ENCODE data around the gene CSMD2.

CSMD2 gene

GRCh38 chr1:33608825-33609400 lies 556.1 kb downstream of the CSMD2 start:
- DNase-seq (ENCODE audit: low spot score in 2 of 2) (no peak), ATAC-seq (replicated peaks; ENCODE audit: extremely low read depth, poor library complexity, severe bottlenecking) (no peak)
- Mint-ChIP-seq H3K4me3 (no peak overlapping the region), H3K9me3 (no peaks in the 10 kb centered on the region), H3K27me3 (peaks cover 35% of the 10 kb centered on the region), H3K4me1 (no peaks in the 10 kb centered on the region), H3K36me3 (ENCODE audit: insufficient read depth) (no peaks in the 10 kb centered on the region), H3K27ac (ENCODE audit: low read depth) (no peak overlapping the region)

DNA sequence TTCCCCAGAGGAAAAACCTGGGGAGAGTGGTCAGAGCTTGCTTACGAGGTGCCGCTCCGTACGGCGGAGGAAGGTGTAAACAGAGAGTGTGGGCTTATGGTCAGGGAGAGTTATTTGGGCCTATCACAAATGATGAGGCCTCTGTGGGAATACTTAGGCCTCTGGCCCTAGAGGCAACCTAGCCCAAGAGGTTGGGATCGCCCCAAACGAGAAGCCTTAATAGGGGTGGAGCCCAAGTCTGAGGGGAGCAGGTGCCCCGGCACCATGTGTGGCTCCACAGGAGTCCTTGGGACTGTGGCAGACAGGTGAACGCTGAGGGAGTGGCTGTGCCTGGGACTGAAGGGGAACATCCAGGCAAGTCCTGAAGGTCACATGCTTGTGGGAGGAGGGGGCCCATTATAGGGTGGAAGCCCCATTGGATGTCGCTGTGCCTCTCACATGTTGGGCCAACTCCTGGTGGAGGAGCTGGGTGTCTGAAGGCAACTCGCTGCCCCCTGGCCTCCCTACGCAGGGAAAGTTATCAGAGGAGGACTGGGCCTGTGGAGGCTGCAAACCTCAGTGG lies 557.5 kb downstream of the CSMD2 start:
- Mint-ChIP-seq H3K9me3 (no peaks in the 10 kb centered on the region), H3K27ac (ENCODE audit: low read depth) (no peak overlapping the region), H3K4me3 (no peak overlapping the region), H3K27me3 (peaks cover 37% of the 10 kb centered on the region), H3K36me3 (ENCODE audit: insufficient read depth) (no peaks in the 10 kb centered on the region), H3K4me1 (no peaks in the 10 kb centered on the region)
- ATAC-seq (replicated peaks; ENCODE audit: extremely low read depth, poor library complexity, severe bottlenecking) (no peak), DNase-seq (ENCODE audit: low spot score in 2 of 2) (no peak)

- DNase-seq (ENCODE audit: low spot score in 2 of 2) (no peak), ATAC-seq (replicated peaks; ENCODE audit: extremely low read depth, poor library complexity, severe bottlenecking) (no peak)
- Mint-ChIP-seq H3K9me3 (no peaks in the 10 kb centered on the region), H3K36me3 (ENCODE audit: insufficient read depth) (no peaks in the 10 kb centered on the region), H3K4me1 (no peaks in the 10 kb centered on the region), H3K27me3 (peaks cover 47% of the 10 kb centered on the region), H3K27ac (ENCODE audit: low read depth) (no peak overlapping the region), H3K4me3 (no peak overlapping the region)
Observed at GRCh38 chr1:33606272-33606671, 558.8 kb downstream of the CSMD2 start.

- no peaks in the 10 kb centered on the region for H3K36me3 Mint-ChIP-seq (ENCODE audit: insufficient read depth)
- H3K4me3 Mint-ChIP-seq, result no peak overlapping the region
- ATAC-seq (replicated peaks; ENCODE audit: extremely low read depth, poor library complexity, severe bottlenecking) (no peak), DNase-seq (ENCODE audit: low spot score in 2 of 2) (no peak)
- peaks cover 78% of the 10 kb centered on the region for H3K27me3 Mint-ChIP-seq
- H3K9me3 Mint-ChIP-seq, result no peaks in the 10 kb centered on the region
- no peaks in the 10 kb centered on the region for H3K4me1 Mint-ChIP-seq
- H3K27ac Mint-ChIP-seq (ENCODE audit: low read depth), result no peak overlapping the region
Observed at GRCh38 chr1:33602271-33602670, 562.8 kb downstream of the CSMD2 start.

- no peak overlapping the region for H3K4me3 Mint-ChIP-seq
- DNase-seq (ENCODE audit: low spot score in 2 of 2), result no peak
- peaks cover 84% of the 10 kb centered on the region for H3K27me3 Mint-ChIP-seq
- no peaks in the 10 kb centered on the region for H3K36me3 Mint-ChIP-seq (ENCODE audit: insufficient read depth)
- ATAC-seq (replicated peaks; ENCODE audit: extremely low read depth, poor library complexity, severe bottlenecking), result no peak
- no peak overlapping the region for H3K27ac Mint-ChIP-seq (ENCODE audit: low read depth)
- no peaks in the 10 kb centered on the region for H3K4me1 Mint-ChIP-seq
- H3K9me3 Mint-ChIP-seq, result no peaks in the 10 kb centered on the region
Observed at GRCh38 chr1:33601751-33602150, 563.3 kb downstream of the CSMD2 start.

DNA sequence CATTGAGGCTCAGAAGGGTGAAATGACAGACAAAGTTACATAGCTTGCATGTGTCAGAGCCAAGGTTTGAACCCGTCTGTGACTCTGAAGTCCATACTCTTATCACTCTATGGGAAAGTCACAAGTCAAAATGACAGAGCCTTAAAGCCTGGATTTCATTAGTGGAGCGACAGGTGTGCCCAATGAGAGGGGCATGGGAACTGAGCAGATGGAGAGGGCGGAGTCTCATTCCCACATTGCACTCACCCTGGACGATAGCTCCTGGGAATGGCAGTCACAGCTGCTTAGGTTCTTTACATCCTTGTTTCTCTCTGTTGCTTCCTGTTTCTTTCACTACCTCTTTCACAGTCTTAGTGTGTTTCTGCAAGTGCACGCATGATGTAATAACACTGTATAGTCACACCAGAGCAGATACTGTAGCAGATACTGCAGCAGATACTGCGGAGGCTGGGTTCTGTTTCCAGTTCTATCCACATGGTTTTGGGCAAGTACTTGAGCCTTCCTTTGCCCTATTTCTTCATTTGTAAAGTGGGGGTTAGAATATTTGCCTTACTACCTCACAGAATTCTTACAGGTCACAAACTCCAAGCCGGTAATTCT lies 565.4 kb downstream of the CSMD2 start:
- Mint-ChIP-seq H3K9me3 (no peaks in the 10 kb centered on the region), H3K4me1 (no peaks in the 10 kb centered on the region), H3K4me3 (no peak overlapping the region), H3K36me3 (ENCODE audit: insufficient read depth) (no peaks in the 10 kb centered on the region), H3K27me3 (peaks cover 89% of the 10 kb centered on the region), H3K27ac (ENCODE audit: low read depth) (no peak overlapping the region)
- ATAC-seq (replicated peaks; ENCODE audit: extremely low read depth, poor library complexity, severe bottlenecking) (no peak), DNase-seq (ENCODE audit: low spot score in 2 of 2) (no peak)

DNA sequence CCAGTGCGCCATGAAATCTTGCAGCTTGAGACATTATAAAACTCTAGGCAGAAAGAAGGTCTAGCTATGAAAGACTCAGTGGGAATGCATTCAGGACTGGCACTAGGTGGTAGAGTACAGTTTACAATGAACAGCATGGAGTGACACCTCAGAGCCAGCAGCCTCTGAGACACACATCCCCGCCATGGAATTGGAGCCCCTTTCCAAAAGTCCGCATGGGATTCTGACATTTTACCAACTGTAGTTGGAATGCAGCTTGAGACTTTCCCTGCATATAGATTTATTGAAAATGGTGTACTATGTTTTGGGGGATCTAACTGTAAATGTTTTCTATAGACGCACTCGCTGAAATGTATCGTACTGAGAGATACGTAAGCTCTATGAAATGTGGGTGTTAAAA lies 576.3 kb downstream of the CSMD2 start:
- no peaks in the 10 kb centered on the region for H3K36me3 Mint-ChIP-seq (ENCODE audit: insufficient read depth)
- no peak overlapping the region for H3K4me3 Mint-ChIP-seq
- no peaks in the 10 kb centered on the region for H3K9me3 Mint-ChIP-seq
- DNase-seq (ENCODE audit: low spot score in 2 of 2) (no peak), ATAC-seq (replicated peaks; ENCODE audit: extremely low read depth, poor library complexity, severe bottlenecking) (no peak)
- peaks cover 31% of the 10 kb centered on the region for H3K27me3 Mint-ChIP-seq
- no peak overlapping the region for H3K27ac Mint-ChIP-seq (ENCODE audit: low read depth)
- H3K4me1 Mint-ChIP-seq, result no peaks in the 10 kb centered on the region

- no peaks in the 10 kb centered on the region for H3K4me1 Mint-ChIP-seq
- H3K36me3 Mint-ChIP-seq (ENCODE audit: insufficient read depth), result no peaks in the 10 kb centered on the region
- ATAC-seq (replicated peaks; ENCODE audit: extremely low read depth, poor library complexity, severe bottlenecking) (no peak), DNase-seq (ENCODE audit: low spot score in 2 of 2) (no peak)
- H3K9me3 Mint-ChIP-seq, result no peaks in the 10 kb centered on the region
- H3K4me3 Mint-ChIP-seq, result no peak overlapping the region
- H3K27ac Mint-ChIP-seq (ENCODE audit: low read depth), result no peak overlapping the region
- peaks cover 32% of the 10 kb centered on the region for H3K27me3 Mint-ChIP-seq
Observed at GRCh38 chr1:33586795-33587194, 578.2 kb downstream of the CSMD2 start.

GRCh38 chr1:33586106-33586505 lies 578.9 kb downstream of the CSMD2 start:
- ATAC-seq (replicated peaks; ENCODE audit: extremely low read depth, poor library complexity, severe bottlenecking) (no peak), DNase-seq (ENCODE audit: low spot score in 2 of 2) (no peak)
- Mint-ChIP-seq H3K27me3 (peaks cover 38% of the 10 kb centered on the region), H3K36me3 (ENCODE audit: insufficient read depth) (no peaks in the 10 kb centered on the region), H3K4me3 (no peak overlapping the region), H3K4me1 (no peaks in the 10 kb centered on the region), H3K27ac (ENCODE audit: low read depth) (no peak overlapping the region), H3K9me3 (no peaks in the 10 kb centered on the region)

DNA sequence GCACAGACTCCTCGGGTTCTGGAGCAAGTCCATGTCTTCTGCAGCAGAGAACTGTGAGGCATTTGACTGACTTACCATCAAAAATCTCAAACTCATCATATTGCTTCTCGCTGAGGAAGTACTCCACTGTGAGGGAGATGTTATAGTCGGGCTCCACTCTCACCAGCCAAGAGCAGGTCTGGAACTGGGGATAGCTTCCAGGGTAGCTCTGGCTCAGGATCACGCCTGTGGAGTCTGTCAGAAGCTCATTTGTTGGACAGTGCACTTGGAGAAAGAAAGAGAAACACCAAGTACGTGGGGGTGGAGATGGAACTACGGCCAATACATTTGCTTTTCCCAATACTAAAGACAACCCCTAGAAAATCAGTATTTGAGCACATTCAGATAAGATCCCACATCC lies 581.5 kb downstream of the CSMD2 start:
- no peak for DNase-seq (ENCODE audit: low spot score in 2 of 2)
- Mint-ChIP-seq H3K27ac (ENCODE audit: low read depth) (no peak overlapping the region), H3K4me3 (no peak overlapping the region), H3K9me3 (no peaks in the 10 kb centered on the region), H3K36me3 (ENCODE audit: insufficient read depth) (no peaks in the 10 kb centered on the region), H3K4me1 (no peaks in the 10 kb centered on the region), H3K27me3 (peaks cover 62% of the 10 kb centered on the region)
- no peak for ATAC-seq (replicated peaks; ENCODE audit: extremely low read depth, poor library complexity, severe bottlenecking)

DNA sequence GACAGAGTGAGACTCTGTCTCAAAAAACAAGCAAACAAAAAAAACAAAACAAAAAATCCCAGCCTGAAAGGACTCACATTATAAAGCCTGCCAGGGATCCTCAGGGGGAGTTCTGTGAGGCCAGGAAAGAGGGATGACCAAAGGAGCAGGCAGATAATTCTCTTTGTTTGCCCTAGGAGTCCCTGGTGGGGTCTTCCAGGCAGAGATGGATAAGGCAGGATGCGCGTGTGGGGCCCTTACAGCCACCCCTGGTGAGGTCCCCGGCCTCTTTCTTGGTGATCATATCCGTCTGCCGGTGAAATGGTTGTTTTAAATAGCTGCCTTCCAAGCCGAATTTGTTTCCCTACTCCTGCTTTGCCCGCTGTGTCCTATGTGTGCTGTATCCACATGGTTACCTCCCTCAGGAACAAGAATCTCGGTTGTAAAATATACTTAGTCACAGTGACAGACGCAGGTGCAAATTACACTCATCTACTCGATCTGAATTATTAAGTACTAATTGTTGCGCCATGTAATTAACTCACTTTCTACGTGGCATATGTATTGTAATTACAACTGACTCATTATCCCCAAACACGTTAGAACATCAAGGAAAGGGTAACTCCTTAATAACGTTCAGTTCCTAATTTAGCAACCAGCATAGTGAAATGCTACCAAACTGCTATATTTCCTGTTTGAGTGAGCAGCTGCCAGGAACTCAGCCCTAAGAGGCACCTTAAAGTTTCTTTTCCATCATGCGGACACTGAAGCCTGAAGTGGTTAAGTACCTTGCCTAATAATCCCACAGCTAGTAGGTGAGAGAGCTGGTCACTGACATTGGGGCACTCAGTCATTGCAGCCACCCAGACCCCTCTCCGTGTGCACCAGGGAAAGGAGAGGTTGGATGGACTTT lies 586.2 kb downstream of the CSMD2 start:
- no peak for ATAC-seq (replicated peaks; ENCODE audit: extremely low read depth, poor library complexity, severe bottlenecking)
- DNase-seq (ENCODE audit: low spot score in 2 of 2), result no peak
- Mint-ChIP-seq H3K4me3 (no peak overlapping the region), H3K9me3 (no peaks in the 10 kb centered on the region), H3K4me1 (no peaks in the 10 kb centered on the region), H3K27ac (ENCODE audit: low read depth) (no peak overlapping the region), H3K36me3 (ENCODE audit: insufficient read depth) (no peaks in the 10 kb centered on the region), H3K27me3 (peaks cover 76% of the 10 kb centered on the region)

- Mint-ChIP-seq H3K36me3 (ENCODE audit: insufficient read depth) (no peaks in the 10 kb centered on the region), H3K4me1 (no peaks in the 10 kb centered on the region), H3K9me3 (no peaks in the 10 kb centered on the region), H3K4me3 (no peak overlapping the region), H3K27ac (ENCODE audit: low read depth) (no peak overlapping the region), H3K27me3 (peaks cover 80% of the 10 kb centered on the region)
- DNase-seq (ENCODE audit: low spot score in 2 of 2), result no peak
- ATAC-seq (replicated peaks; ENCODE audit: extremely low read depth, poor library complexity, severe bottlenecking), result no peak
Observed at GRCh38 chr1:33577663-33578062, 587.4 kb downstream of the CSMD2 start.
